GM23248 (cell line): ENCODE results near the gene OSBPL6.

Source experiments
- EZH2 ChIP-seq: fragments of 200-600 bp; sonication (generic); IDR thresholded peaks from 2 replicates; pipeline ENCODE4 v1.6.1; 2018; ENCODE audit warnings: antibody characterized with exemption, mild to moderate bottlenecking; ENCODE audit not compliant: insufficient read depth, poor library complexity, severe bottlenecking
- EZH2phosphoT487 ChIP-seq: fragments of 200-600 bp; sonication (generic); IDR thresholded peaks from 2 replicates; pipeline ENCODE4 v1.6.1; 2018; ENCODE audit warnings: antibody characterized with exemption, moderate library complexity, mild to moderate bottlenecking, low read depth; ENCODE audit not compliant: insufficient read depth

GRCh38 chr2:178285287-178285615, 90.9 kb downstream of the OSBPL6 start:
- no peak for TF ChIP-seq EZH2
- TF ChIP-seq EZH2phosphoT487 = no peak
